ENCODE results near the gene IMPDH1.

- TF ChIP-seq POLR2AphosphoS5 (IDR thresholded peaks at IDR 0.05; ENCODE audit: borderline replicate concordance, low read depth, low read length) (no peak), EZH2 (IDR thresholded peaks at IDR 0.05) (no peak), FOXP2 (optimal IDR thresholded peaks at IDR 0.05; ENCODE audit: control extremely low read depth, extremely low read length, insufficient read depth) (no peak)
Measured at GRCh38 chr7:128458956-128459355, 49.2 kb upstream of the IMPDH1 start.
